ENCODE results near the gene PPP1R1C. TPM values are rescaled to one million over a fixed set of nuclear protein-coding genes. Genes with fewer than 3 reads are reported as not detected.

PPP1R1C gene
- total RNA-seq, 1 experiment from 2014 or later: 2.8 TPM

GRCh38 chr2:182166406-182166805 is 180.8 kb downstream of the PPP1R1C start:
- Histone ChIP-seq H3K36me3 (ENCODE audit: control insufficient read depth, insufficient read depth, low read length) (no peaks in the 10 kb centered on the region), H3K27me3 (replicated peaks; ENCODE audit: control insufficient read depth, insufficient read depth, low read length) (no peaks in the 10 kb centered on the region), H3K4me1 (no peaks in the 10 kb centered on the region), H3K9me3 (no peaks in the 10 kb centered on the region), H3K4me3 (ENCODE audit: low read depth, low read length) (no peak overlapping the region)
- CTCF ChIA-PET: no interaction called here
- no peak for TF ChIP-seq CTCF (IDR thresholded peaks at IDR 0.05; ENCODE audit: insufficient read depth in 1 of 2, low read depth in 1 of 2, low read length in 1 of 2, severe bottlenecking in 1 of 2, unreplicated experiment in 1 of 2)
- no TSS peak for BruUV-seq (replicated peaks)
- POLR2A ChIA-PET: no interaction called here
- no peak overlapping the region for H3K27ac Mint-ChIP-seq (ENCODE audit: unreplicated experiment)
- H3K36me3 Mint-ChIP-seq (ENCODE audit: insufficient read depth, unreplicated experiment): no peaks in the 10 kb centered on the region
- no peaks in the 10 kb centered on the region for H3K27me3 Mint-ChIP-seq (ENCODE audit: insufficient read depth, unreplicated experiment)
- no peaks in the 10 kb centered on the region for H3K4me1 Mint-ChIP-seq (ENCODE audit: low read depth, unreplicated experiment)
- no peak overlapping the region for H3K4me3 Mint-ChIP-seq (ENCODE audit: unreplicated experiment)
- DNase-seq: no peak
- H3K9me3 Mint-ChIP-seq (ENCODE audit: unreplicated experiment): no peaks in the 10 kb centered on the region
- intact Hi-C loops (cut with micrococcal nuclease; ENCODE audit: unreplicated experiment): no loop called here

DNA sequence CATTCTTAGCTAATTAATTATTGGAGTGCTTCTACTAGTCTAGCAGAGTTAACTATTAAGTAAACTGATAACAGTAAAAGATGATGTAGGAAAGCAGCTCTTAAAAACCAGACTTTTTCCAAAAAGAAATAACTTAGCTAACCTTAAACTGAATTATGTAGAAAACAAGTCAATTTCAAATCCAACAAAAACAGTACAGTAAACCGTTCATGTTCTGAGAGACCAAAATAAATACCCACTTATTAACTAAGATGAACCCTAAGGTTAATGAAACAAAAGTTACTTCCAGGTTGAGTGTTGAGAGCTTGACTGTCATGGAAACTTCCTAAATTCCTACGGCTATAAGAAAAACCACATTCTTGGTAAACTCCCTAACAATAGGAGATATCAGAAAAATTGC is 181.2 kb downstream of the PPP1R1C start:
- Histone ChIP-seq H3K9me3 (no peaks in the 10 kb centered on the region), H3K27me3 (replicated peaks; ENCODE audit: control insufficient read depth, insufficient read depth, low read length) (no peaks in the 10 kb centered on the region), H3K4me3 (ENCODE audit: low read depth, low read length) (no peak overlapping the region), H3K4me1 (no peaks in the 10 kb centered on the region), H3K36me3 (ENCODE audit: control insufficient read depth, insufficient read depth, low read length) (no peaks in the 10 kb centered on the region)
- POLR2A ChIA-PET: no interaction called here
- Mint-ChIP-seq H3K27me3 (ENCODE audit: insufficient read depth, unreplicated experiment) (no peaks in the 10 kb centered on the region), H3K4me3 (ENCODE audit: unreplicated experiment) (no peak overlapping the region), H3K4me1 (ENCODE audit: low read depth, unreplicated experiment) (no peaks in the 10 kb centered on the region), H3K27ac (ENCODE audit: unreplicated experiment) (no peak overlapping the region), H3K9me3 (ENCODE audit: unreplicated experiment) (no peaks in the 10 kb centered on the region), H3K36me3 (ENCODE audit: insufficient read depth, unreplicated experiment) (no peaks in the 10 kb centered on the region)
- intact Hi-C loops (cut with micrococcal nuclease; ENCODE audit: unreplicated experiment): no loop called here
- DNase-seq: no peak
- BruUV-seq (replicated peaks): no TSS peak
- CTCF ChIA-PET: no interaction called here
- TF ChIP-seq CTCF (IDR thresholded peaks at IDR 0.05; ENCODE audit: insufficient read depth in 1 of 2, low read depth in 1 of 2, low read length in 1 of 2, severe bottlenecking in 1 of 2, unreplicated experiment in 1 of 2): no peak

Other genes with a start within 250 kb of the PPP1R1C start
- 54.8 and 62.0 TPM in 2 replicates for gene ITPRID2, start 94.1 kb upstream of the PPP1R1C start, total RNA-seq (2022)

Measured in Caco-2 (cell line).